Keratinocyte (primary cell): Measurements from ENCODE around the gene SLC17A3. TPM values are rescaled to one million over a fixed set of nuclear protein-coding genes. Genes with fewer than 3 reads are reported as not detected.

Experiments
- DNase-seq: peaks from one replicate; pipeline ENCODE4 v3.0.0-alpha.2; 2011; ENCODE audit warnings: low read depth, missing footprints, low spot score
- FAIRE-seq: peaks from 2 replicates; lab custom pipeline; 2011; peaks lifted over from hg19 to GRCh38; lab: Jason Lieb, UNC
- H2AFZ ChIP-seq: 2 replicates; pipeline ENCODE4 v1.6.0; 2012; ENCODE audit warnings: low read length, control low read depth, inconsistent platforms; ENCODE audit not compliant: control insufficient read depth
- H3K27ac ChIP-seq: 2 replicates; pipeline ENCODE4 v1.5.1; 2011; ENCODE audit warnings: low read length; ENCODE audit not compliant: control insufficient read depth, insufficient read depth
- H3K27me3 ChIP-seq: 3 replicates; pipeline ENCODE4 v1.6.0; 2011; ENCODE audit warnings: low read length; ENCODE audit not compliant: control insufficient read depth, insufficient read depth; ENCODE audit errors: extremely low read depth
- H3K36me3 ChIP-seq, 2 experiments: 2 replicates in 1 of 2; 3 replicates in 1 of 2; pipeline ENCODE4 v1.5.1; 2011; ENCODE audit warnings: low read length in 2 of 2, mild to moderate bottlenecking in 1 of 2; ENCODE audit not compliant: control insufficient read depth in 2 of 2, insufficient read depth in 2 of 2; ENCODE audit errors: extremely low read depth in 1 of 2
- H3K4me1 ChIP-seq: 3 replicates; pipeline ENCODE4 v1.5.1; 2011; ENCODE audit warnings: low read length; ENCODE audit not compliant: control insufficient read depth, insufficient read depth; ENCODE audit errors: extremely low read depth
- H3K4me2 ChIP-seq: 3 replicates; pipeline ENCODE4 v1.6.0; 2011; ENCODE audit warnings: low read depth, low read length; ENCODE audit not compliant: control insufficient read depth, insufficient read depth; ENCODE audit errors: extremely low read depth
- H3K4me3 ChIP-seq, 3 experiments: fragments of 200-600 bp in 1 of 3; sonication (generic) in 1 of 3; 2 replicates in 2 of 3; 3 replicates in 1 of 3; pipeline ENCODE4 v1.5.1; 2011 to 2016; ENCODE audit warnings: low read length in 3 of 3, mild to moderate bottlenecking in 3 of 3, control low read depth in 2 of 3, inconsistent platforms in 1 of 3, low read depth in 1 of 3, mixed read lengths in 1 of 3, mixed run types in 1 of 3, moderate library complexity in 1 of 3; ENCODE audit not compliant: control insufficient read depth in 2 of 3, insufficient read depth in 2 of 3; ENCODE audit errors: extremely low read depth in 1 of 3
- H3K79me2 ChIP-seq: 2 replicates; pipeline ENCODE4 v1.6.0; 2012; ENCODE audit warnings: low read length; ENCODE audit not compliant: control insufficient read depth, insufficient read depth
- H3K9ac ChIP-seq: 3 replicates; pipeline ENCODE4 v1.6.0; 2011; ENCODE audit warnings: low read length; ENCODE audit not compliant: control insufficient read depth, insufficient read depth; ENCODE audit errors: extremely low read depth
- H3K9me1 ChIP-seq: 3 replicates; pipeline ENCODE4 v1.6.0; 2011; ENCODE audit warnings: low read length; ENCODE audit not compliant: control insufficient read depth, insufficient read depth; ENCODE audit errors: extremely low read depth
- H3K9me3 ChIP-seq: 2 replicates; pipeline ENCODE4 v1.5.1; 2012; ENCODE audit warnings: low read depth, low read length; ENCODE audit not compliant: control insufficient read depth
- H4K20me1 ChIP-seq: 3 replicates; pipeline ENCODE4 v1.6.0; 2011; ENCODE audit warnings: low read length; ENCODE audit not compliant: control insufficient read depth, insufficient read depth; ENCODE audit errors: extremely low read depth
- CTCF ChIP-seq, 3 experiments: IDR thresholded peaks in 1 of 3; conservative IDR thresholded peaks in 1 of 3; optimal IDR thresholded peaks in 1 of 3; 2 replicates in 2 of 3; 3 replicates in 1 of 3; pipeline versions ENCODE3 to v1.5.1; 2011; ENCODE audit warnings: low read length in 3 of 3, mild to moderate bottlenecking in 3 of 3, moderate library complexity in 2 of 3, control low read depth in 1 of 3, inconsistent platforms in 1 of 3; ENCODE audit not compliant: insufficient read depth in 2 of 3; ENCODE audit errors: extremely low read depth in 1 of 3
- EZH2 ChIP-seq: IDR thresholded peaks from one replicate; pipeline ENCODE4 v1.6.1; 2012; ENCODE audit warnings: inconsistent platforms, mild to moderate bottlenecking, low read length, moderate library complexity
- dilution Hi-C: fragments of 300-500 bp; cut with MboI; formaldehyde crosslinking; loops from one replicate; pipeline ENCODE4 v1.7.0; 2020; ENCODE audit warnings: low sequenced_read_pairs; ENCODE audit not compliant: extremely low pct_ligation_motif_present
- polyA plus RNA-seq, 5 experiments: library from polyadenylated mRNA; depleted of rRNA in 3 of 5; stranded (reverse) in 3 of 5; stranded (forward) in 1 of 5; unstranded in 1 of 5; fragments of >200 nt; gene quantifications; 1 replicate in 1 of 5; 2 replicates in 3 of 5; 3 replicates in 1 of 5; pipeline versions ENCODE4 v1.2.1 to v1.2.3, GENCODE V29; 2011 to 2012; ENCODE audit warnings: missing spikeins in 2 of 5, low read depth in 1 of 5, low replicate concordance in 1 of 5

SLC17A3 gene
- polyA plus RNA-seq, 1 donor (not counting 4 experiments of a cell fraction or from before 2014, with no cell fraction given) = not detected

DNA sequence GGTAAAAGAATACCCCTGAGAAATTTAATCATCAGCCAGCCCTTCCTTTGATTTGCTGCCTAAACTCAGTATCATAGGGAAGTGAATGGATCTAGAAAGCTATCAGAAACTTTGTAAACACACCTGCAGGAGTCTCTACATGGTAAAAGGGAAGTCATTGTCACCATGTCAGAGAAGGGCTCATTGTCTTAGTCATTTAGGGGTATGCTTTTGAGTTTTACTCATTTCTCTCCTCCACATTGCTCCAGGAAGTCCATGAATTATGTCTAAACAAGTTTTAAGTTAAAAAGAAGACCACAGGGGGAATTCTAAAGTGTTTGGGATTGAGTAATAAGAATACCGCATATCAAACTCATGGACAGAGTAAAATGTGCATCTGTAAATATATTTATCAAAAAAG, 44.7 kb downstream of the SLC17A3 start:
- Histone ChIP-seq H3K36me3 (no peaks in the 10 kb centered on the region), H3K27ac (no peak overlapping the region), H3K4me2 (no peak overlapping the region), H4K20me1 (no peaks in the 10 kb centered on the region), H2AFZ (no peak overlapping the region), H3K4me3 (no peak overlapping the region), H3K9ac (no peak overlapping the region), H3K9me3 (no peaks in the 10 kb centered on the region), H3K79me2 (no peaks in the 10 kb centered on the region), H3K9me1 (no peaks in the 10 kb centered on the region), H3K27me3 (no peaks in the 10 kb centered on the region), H3K4me1 (no peaks in the 10 kb centered on the region)
- dilution Hi-C loops = no loop called here
- FAIRE-seq (no peak), DNase-seq (no peak)
- TF ChIP-seq EZH2 (no peak), CTCF (optimal IDR thresholded peaks at IDR 0.05 in 1 of 3, IDR thresholded peaks at IDR 0.05 in 1 of 3, conservative IDR thresholded peaks at IDR 0.05 in 1 of 3; ENCODE audit: extremely low read depth in 1 of 3, insufficient read depth in 2 of 3, low read length in 3 of 3) (no peak)

GRCh38 chr6:25821341-25821740, 52.7 kb downstream of the SLC17A3 start:
- no peak overlapping the region for H3K4me3 ChIP-seq
- no peak overlapping the region for H3K27ac ChIP-seq
- no peak overlapping the region for H3K4me2 ChIP-seq
- dilution Hi-C loops = no loop called here
- H3K9me3 ChIP-seq = no peaks in the 10 kb centered on the region
- H3K4me1 ChIP-seq = no peaks in the 10 kb centered on the region
- FAIRE-seq (no peak), DNase-seq (no peak)
- TF ChIP-seq CTCF (optimal IDR thresholded peaks at IDR 0.05 in 1 of 3, IDR thresholded peaks at IDR 0.05 in 1 of 3, conservative IDR thresholded peaks at IDR 0.05 in 1 of 3; ENCODE audit: extremely low read depth in 1 of 3, insufficient read depth in 2 of 3, low read length in 3 of 3) = no peak
- TF ChIP-seq EZH2 = no peak
- H3K36me3 ChIP-seq = no peaks in the 10 kb centered on the region
- no peaks in the 10 kb centered on the region for H4K20me1 ChIP-seq
- H3K9me1 ChIP-seq = no peaks in the 10 kb centered on the region
- H3K79me2 ChIP-seq = no peaks in the 10 kb centered on the region
- H2AFZ ChIP-seq = no peak overlapping the region
- no peaks in the 10 kb centered on the region for H3K27me3 ChIP-seq
- H3K9ac ChIP-seq = no peak overlapping the region
